8988T (cell line): Measurements from ENCODE around the gene XRN1.
"Not testable (repeated sequence)": the region's sequence is repeated elsewhere in the genome, so short reads cannot be mapped to it uniquely, and the experiment has no call there.

ENCODE experiments used
- DNase-seq: peaks from one replicate; pipeline ENCODE4 v3.0.0; 2011

The XRN1 gene

GRCh38 chr3:142436951-142437585 lies 10.8 kb downstream of the XRN1 start:
- DNase-seq, result no peak

GRCh38 chr3:142434503-142434902 lies 13.3 kb downstream of the XRN1 start:
- DNase-seq, result no peak

- DNase-seq, result no peak
Observed at GRCh38 chr3:142433110-142433509, 14.7 kb downstream of the XRN1 start.

- no peak for DNase-seq
Observed at GRCh38 chr3:142429582-142429981, 18.3 kb downstream of the XRN1 start.

GRCh38 chr3:142424754-142425153 lies 23.1 kb downstream of the XRN1 start:
- DNase-seq, result no peak

- no peak for DNase-seq
Observed at GRCh38 chr3:142418926-142419592, 28.8 kb downstream of the XRN1 start.

- no peak for DNase-seq
Observed at GRCh38 chr3:142417302-142417701, 30.5 kb downstream of the XRN1 start.

- DNase-seq, result not testable (repeated sequence)
Observed at GRCh38 chr3:142400537-142400936, 47.3 kb downstream of the XRN1 start.

GRCh38 chr3:142394921-142395622 lies 52.8 kb downstream of the XRN1 start:
- no peak for DNase-seq

- DNase-seq, result no peak
Observed at GRCh38 chr3:142385078-142385477, 62.8 kb downstream of the XRN1 start.

GRCh38 chr3:142374687-142375086 lies 73.2 kb downstream of the XRN1 start:
- DNase-seq, result no peak

- DNase-seq, result not testable (repeated sequence)
Observed at GRCh38 chr3:142369576-142369975, 78.3 kb downstream of the XRN1 start.

- DNase-seq, result no peak
Observed at GRCh38 chr3:142366434-142366833, 81.4 kb downstream of the XRN1 start.

GRCh38 chr3:142363936-142364467 lies 83.8 kb downstream of the XRN1 start:
- DNase-seq, result no peak

GRCh38 chr3:142363433-142363832 lies 84.4 kb downstream of the XRN1 start:
- DNase-seq, result not testable (repeated sequence)

- no peak for DNase-seq
Observed at GRCh38 chr3:142359367-142359766, 88.5 kb downstream of the XRN1 start.

- no peak for DNase-seq
Observed at GRCh38 chr3:142356818-142357217, 91.0 kb downstream of the XRN1 start.

GRCh38 chr3:142355692-142356091 lies 92.1 kb downstream of the XRN1 start:
- DNase-seq, result no peak

GRCh38 chr3:142354076-142354475 lies 93.8 kb downstream of the XRN1 start:
- DNase-seq, result no peak

GRCh38 chr3:142353571-142353970 lies 94.3 kb downstream of the XRN1 start:
- DNase-seq, result no peak

GRCh38 chr3:142352698-142353097 lies 95.1 kb downstream of the XRN1 start:
- DNase-seq, result not testable (repeated sequence)

GRCh38 chr3:142348460-142348859 lies 99.4 kb downstream of the XRN1 start:
- DNase-seq, result no peak

GRCh38 chr3:142337994-142338393 lies 109.8 kb downstream of the XRN1 start:
- DNase-seq, result no peak

GRCh38 chr3:142332390-142332789 lies 115.4 kb downstream of the XRN1 start:
- no peak for DNase-seq
